Thoracic aorta (tissue), 2 donors: ENCODE results near the gene LRP1B. TPM values are rescaled to one million over a fixed set of nuclear protein-coding genes. Genes with fewer than 3 reads are reported as not detected.

Experiments used
- ATAC-seq: fragments of 150-250 bp; one replicate; pipeline ENCODE4 v1.8.0; 2017; ENCODE audit warnings: low read depth; ENCODE audit not compliant: insufficient number of reproducible peaks, low FRiP score
- DNase-seq: peaks from one replicate; pipeline ENCODE4 v3.0.0-alpha.2; 2020; ENCODE audit warnings: low spot score
- H3K27ac ChIP-seq, 2 donors: fragments of 200-600 bp; sonication (generic); 1 replicate in 1 of 2; 2 replicates in 1 of 2; pipeline ENCODE4 v1.5.1; 2016; ENCODE audit warnings: mild to moderate bottlenecking in 2 of 2, moderate library complexity in 2 of 2
- H3K27me3 ChIP-seq: fragments of 200-600 bp; sonication (generic); replicated peaks from 2 replicates; pipeline ENCODE4 v1.6.0; 2016; ENCODE audit warnings: mild to moderate bottlenecking; ENCODE audit not compliant: insufficient read depth
- H3K36me3 ChIP-seq: fragments of 200-600 bp; sonication (generic); one replicate; pipeline ENCODE4 v1.5.1; 2016
- H3K4me1 ChIP-seq, 2 donors: fragments of 200-600 bp; sonication (generic); 1 replicate in 1 of 2; 2 replicates in 1 of 2; pipeline versions ENCODE4 v1.5.1 to v1.6.0; 2016; ENCODE audit warnings: low read depth in 2 of 2, mild to moderate bottlenecking in 1 of 2; ENCODE audit not compliant: control insufficient read depth in 1 of 2
- H3K4me3 ChIP-seq: fragments of 200-600 bp; sonication (generic); 2 replicates; pipeline ENCODE4 v1.5.1; 2016; ENCODE audit warnings: mild to moderate bottlenecking
- H3K9me3 ChIP-seq: fragments of 200-600 bp; sonication (generic); 2 replicates; pipeline ENCODE4 v1.5.1; 2016
- CTCF ChIP-seq: fragments of 200-600 bp; sonication (generic); IDR thresholded peaks from one replicate; pipeline ENCODE4 v1.5.1; 2019; ENCODE audit warnings: antibody characterized with exemption
- total RNA-seq, 2 donors: library from RNA; depleted of rRNA; stranded (reverse); fragments of >200 nt; gene quantifications; one replicate each; pipeline versions ENCODE4 v1.1.0 to v1.2.3, GENCODE V29; 2016

LRP1B gene
- total RNA-seq, 2 donors from 2014 or later, result 0.27 to 0.28 TPM

- Histone ChIP-seq H3K27ac (no peak overlapping the region), H3K27me3 (no peaks in the 10 kb centered on the region), H3K4me1 (no peaks in the 10 kb centered on the region), H3K36me3 (no peaks in the 10 kb centered on the region), H3K9me3 (no peaks in the 10 kb centered on the region), H3K4me3 (no peak overlapping the region)
- ATAC-seq, result no peak
- no peak for DNase-seq
- TF ChIP-seq CTCF, result no peak
Observed at GRCh38 chr2:140669911-140670310, 1460.9 kb downstream of the LRP1B start.

- Histone ChIP-seq H3K27me3 (no peaks in the 10 kb centered on the region), H3K27ac (no peak overlapping the region), H3K4me1 (no peaks in the 10 kb centered on the region), H3K36me3 (no peaks in the 10 kb centered on the region), H3K9me3 (no peaks in the 10 kb centered on the region), H3K4me3 (no peak overlapping the region)
- DNase-seq (no peak), ATAC-seq (no peak)
- TF ChIP-seq CTCF, result no peak
Observed at GRCh38 chr2:140667203-140667602, 1463.6 kb downstream of the LRP1B start.

GRCh38 chr2:140662504-140662903, 1468.3 kb downstream of the LRP1B start:
- Histone ChIP-seq H3K36me3 (no peaks in the 10 kb centered on the region), H3K27ac (no peak overlapping the region), H3K4me1 (no peaks in the 10 kb centered on the region), H3K9me3 (no peaks in the 10 kb centered on the region), H3K27me3 (no peaks in the 10 kb centered on the region), H3K4me3 (no peak overlapping the region)
- DNase-seq, result no peak
- ATAC-seq, result no peak
- no peak for TF ChIP-seq CTCF

GRCh38 chr2:140658760-140659692, 1471.8 kb downstream of the LRP1B start:
- Histone ChIP-seq H3K4me3 (no peak overlapping the region), H3K4me1 (no peaks in the 10 kb centered on the region), H3K27ac (no peak overlapping the region), H3K36me3 (no peaks in the 10 kb centered on the region), H3K9me3 (no peaks in the 10 kb centered on the region), H3K27me3 (no peaks in the 10 kb centered on the region)
- TF ChIP-seq CTCF, result no peak
- DNase-seq, result no peak
- ATAC-seq, result no peak

GRCh38 chr2:140657657-140658056, 1473.2 kb downstream of the LRP1B start:
- DNase-seq (no peak), ATAC-seq (no peak)
- Histone ChIP-seq H3K36me3 (no peaks in the 10 kb centered on the region), H3K9me3 (no peaks in the 10 kb centered on the region), H3K27me3 (no peaks in the 10 kb centered on the region), H3K27ac (no peak overlapping the region), H3K4me3 (no peak overlapping the region), H3K4me1 (no peaks in the 10 kb centered on the region)
- TF ChIP-seq CTCF, result no peak
